ENCODE measurements around the gene COBL.

DNA sequence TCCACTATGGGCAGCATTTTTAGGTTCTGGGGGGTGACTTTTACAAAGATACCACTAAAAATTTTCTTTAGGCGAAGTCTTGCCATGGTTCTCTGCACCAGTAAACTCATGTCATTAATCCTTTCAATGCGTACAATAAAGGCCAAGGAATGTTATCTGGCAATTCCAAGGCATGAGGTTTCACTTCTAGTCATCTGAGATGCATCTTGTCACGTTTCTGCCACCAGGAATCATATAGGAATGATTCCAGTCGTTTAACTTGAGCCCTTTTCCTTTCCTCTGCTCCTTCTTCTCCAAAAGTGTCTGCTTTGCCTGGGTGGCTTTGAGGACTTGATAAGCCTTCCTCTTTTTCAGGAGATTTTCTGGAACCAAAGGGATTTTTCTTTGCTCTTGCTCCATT lies 56.8 kb downstream of the COBL start:
- TF ChIP-seq JUN (IDR thresholded peaks at IDR 0.05; ENCODE audit: low read depth, low read length) (no peak), TAF1 (IDR thresholded peaks at IDR 0.05; ENCODE audit: low read depth, low read length) (no peak), EZH2 (IDR thresholded peaks at IDR 0.05; ENCODE audit: low read depth, low read length, severe bottlenecking) (no peak), BRCA1 (IDR thresholded peaks at IDR 0.05; ENCODE audit: low read depth, low read length) (no peak), POLR2AphosphoS5 (IDR thresholded peaks at IDR 0.05; ENCODE audit: low read depth, low read length) (no peak), JUND (IDR thresholded peaks at IDR 0.05; ENCODE audit: low read length) (no peak), SP2 (IDR thresholded peaks at IDR 0.05; ENCODE audit: low read length) (no peak), RAD21 (IDR thresholded peaks at IDR 0.05 in 1 of 2, conservative IDR thresholded peaks at IDR 0.05 in 1 of 2; ENCODE audit: low read depth in 2 of 2, low read length in 2 of 2) (no peak)
- TF ChIP-seq, protein P1, sequence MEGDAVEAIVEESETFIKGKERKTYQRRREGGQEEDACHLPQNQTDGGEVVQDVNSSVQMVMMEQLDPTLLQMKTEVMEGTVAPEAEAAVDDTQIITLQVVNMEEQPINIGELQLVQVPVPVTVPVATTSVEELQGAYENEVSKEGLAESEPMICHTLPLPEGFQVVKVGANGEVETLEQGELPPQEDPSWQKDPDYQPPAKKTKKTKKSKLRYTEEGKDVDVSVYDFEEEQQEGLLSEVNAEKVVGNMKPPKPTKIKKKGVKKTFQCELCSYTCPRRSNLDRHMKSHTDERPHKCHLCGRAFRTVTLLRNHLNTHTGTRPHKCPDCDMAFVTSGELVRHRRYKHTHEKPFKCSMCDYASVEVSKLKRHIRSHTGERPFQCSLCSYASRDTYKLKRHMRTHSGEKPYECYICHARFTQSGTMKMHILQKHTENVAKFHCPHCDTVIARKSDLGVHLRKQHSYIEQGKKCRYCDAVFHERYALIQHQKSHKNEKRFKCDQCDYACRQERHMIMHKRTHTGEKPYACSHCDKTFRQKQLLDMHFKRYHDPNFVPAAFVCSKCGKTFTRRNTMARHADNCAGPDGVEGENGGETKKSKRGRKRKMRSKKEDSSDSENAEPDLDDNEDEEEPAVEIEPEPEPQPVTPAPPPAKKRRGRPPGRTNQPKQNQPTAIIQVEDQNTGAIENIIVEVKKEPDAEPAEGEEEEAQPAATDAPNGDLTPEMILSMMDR (IDR thresholded peaks at IDR 0.05; ENCODE audit: control extremely low read depth in 1 of 3, insufficient read depth in 1 of 3, low read depth in 1 of 3, low read length in 3 of 3): no peak
